K562 (cell line): ENCODE measurements around the gene GPR39. TPM values are rescaled to one million over a fixed set of nuclear protein-coding genes. Genes with fewer than 3 reads are reported as not detected.

Experiments
- ATAC-seq: fragments of 200-7000 bp; cut with Tn5 transposase; 3 replicates; pipeline ENCODE4 v1.9.1; 2020; ENCODE audit warnings: moderate library complexity
- BruUV-seq: library from RNA; stranded (reverse); fragments of 400-500 nt; replicated peaks from 2 replicates; lab custom pipeline; 2021; lab: Mats Ljungman, UMichigan
- CTCF ChIA-PET: fragments of 300-600 bp; formaldehyde crosslinking; extraction: SDS; loops from one replicate; lab custom pipeline; 2021; ENCODE audit warnings: low intra/inter-chr PET ratio; lab: Yijun Ruan, JAX
- POLR2A ChIA-PET: fragments of 300-600, 350-650 bp; sonication (Branson Sonifier 250); formaldehyde crosslinking; extraction: SDS; loops from one replicate; lab custom pipeline; 2021; ENCODE audit warnings: antibody characterized with exemption, inconsistent platforms; lab: Yijun Ruan, JAX
- DNase-seq, 4 experiments: peaks; one replicate each; pipeline versions ENCODE4 v3.0.0 to v3.0.0-alpha.2; 2011 to 2018; ENCODE audit warnings: low spot score in 3 of 4, mixed read lengths in 3 of 4; ENCODE audit errors: extremely low read depth in 1 of 4
- FAIRE-seq: peaks from 2 replicates; lab custom pipeline; 2011; peaks lifted over from hg19 to GRCh38; lab: Jason Lieb, UNC
- H2AFZ ChIP-seq: 2 replicates; pipeline ENCODE4 v1.6.0; 2011; ENCODE audit warnings: low read depth, low read length, control low read depth, inconsistent platforms
- H3K27ac ChIP-seq: fragments of 200-600 bp; 3 replicates; pipeline ENCODE4 v1.8.0; 2011; ENCODE audit warnings: low read depth, mild to moderate bottlenecking, control low read depth, inconsistent platforms, low read length, moderate library complexity, mixed read lengths; ENCODE audit errors: extremely low read depth
- H3K27me3 ChIP-seq, 2 experiments: fragments of 300-600 bp in 1 of 2; 2 replicates in 1 of 2; 3 replicates in 1 of 2; pipeline versions ENCODE4 v1.6.0 to v1.8.0; 2011; ENCODE audit warnings: inconsistent platforms in 2 of 2, low read length in 2 of 2, mild to moderate bottlenecking in 1 of 2, mixed read lengths in 1 of 2, moderate library complexity in 1 of 2; ENCODE audit not compliant: control insufficient read depth in 2 of 2, insufficient read depth in 2 of 2
- H3K36me3 ChIP-seq: fragments of 300-600 bp; 3 replicates; pipeline ENCODE4 v1.8.0; 2011; ENCODE audit warnings: mild to moderate bottlenecking, low read length, inconsistent platforms; ENCODE audit not compliant: control insufficient read depth, insufficient read depth
- H3K4me1 ChIP-seq, 2 experiments: fragments of 200-600 bp in 1 of 2; replicated peaks in 1 of 2; 2 replicates in 1 of 2; 3 replicates in 1 of 2; pipeline versions ENCODE4 v1.5.1 to v1.8.0; 2011; ENCODE audit warnings: inconsistent platforms in 2 of 2, low read length in 2 of 2, mild to moderate bottlenecking in 1 of 2, mixed read lengths in 1 of 2, moderate library complexity in 1 of 2; ENCODE audit not compliant: control insufficient read depth in 2 of 2, insufficient read depth in 2 of 2
- H3K4me2 ChIP-seq: 2 replicates; pipeline ENCODE4 v1.6.1; 2011; ENCODE audit warnings: low read length, control low read depth, inconsistent platforms, mixed read lengths; ENCODE audit not compliant: insufficient read depth
- H3K4me3 ChIP-seq: fragments of 200-600 bp; sonication (generic), shearing (Covaris generic); 2 replicates; pipeline ENCODE4 v1.5.1; 2016; ENCODE audit warnings: control low read depth, inconsistent platforms
- H3K79me2 ChIP-seq: fragments of 200-600 bp; 3 replicates; pipeline ENCODE4 v1.8.0; 2011; ENCODE audit warnings: low read length, inconsistent platforms; ENCODE audit not compliant: control insufficient read depth, insufficient read depth
- H3K9ac ChIP-seq, 2 experiments: 2 replicates each; pipeline versions ENCODE4 v1.6.0 to v1.6.1; 2011; ENCODE audit warnings: low read depth in 2 of 2, low read length in 2 of 2, control low read depth in 1 of 2, inconsistent platforms in 1 of 2, mild to moderate bottlenecking in 1 of 2, mixed read lengths in 1 of 2; ENCODE audit not compliant: insufficient read depth in 1 of 2
- H3K9me1 ChIP-seq: one replicate; pipeline ENCODE4 v1.6.0; 2011; ENCODE audit warnings: inconsistent platforms, mild to moderate bottlenecking, low read length, moderate library complexity; ENCODE audit not compliant: control insufficient read depth, insufficient read depth
- H3K9me3 ChIP-seq: replicated peaks from 2 replicates; pipeline ENCODE4 v1.5.1; 2011; ENCODE audit warnings: low read depth, low read length, inconsistent platforms; ENCODE audit not compliant: control insufficient read depth, insufficient read depth
- H4K20me1 ChIP-seq: replicated peaks from 2 replicates; pipeline ENCODE4 v1.6.1; 2011; ENCODE audit warnings: low read length, inconsistent platforms, mixed read lengths; ENCODE audit not compliant: control insufficient read depth, insufficient read depth
- ATF3 ChIP-seq, 2 experiments: fragments of 450-650 bp in 1 of 2; sonication (generic) in 1 of 2; formaldehyde crosslinking in 1 of 2; IDR thresholded peaks in 1 of 2; conservative IDR thresholded peaks in 1 of 2; 2 replicates each; pipeline versions ENCODE4 v1.6.1 to v1.8.1; 2016 to 2023; ENCODE audit warnings: mild to moderate bottlenecking in 2 of 2, moderate library complexity in 2 of 2, inconsistent platforms in 1 of 2, missing genetic modification reagents in 1 of 2
- BACH1 ChIP-seq: fragments of 200-800 bp; sonication (Bioruptor generic); IDR thresholded peaks from 2 replicates; pipeline ENCODE4 v1.6.1; 2016; ENCODE audit warnings: missing genetic modification characterization, missing compliant biosample characterization
- ELF4 ChIP-seq: fragments of 450-650 bp; formaldehyde crosslinking; IDR thresholded peaks from 2 replicates; pipeline ENCODE4 v1.4.0; 2022; ENCODE audit warnings: missing genetic modification characterization
- L3MBTL2 ChIP-seq: fragments of 450-650 bp; IDR thresholded peaks from 2 replicates; pipeline ENCODE4 v1.6.1; 2016; ENCODE audit warnings: mild to moderate bottlenecking, moderate library complexity
- ZBTB43 ChIP-seq: sonication (generic); formaldehyde crosslinking; IDR thresholded peaks from 2 replicates; pipeline ENCODE4 v1.8.0; 2023; ENCODE audit warnings: mild to moderate bottlenecking, missing genetic modification reagents
- WGBS: fragments of 100-300 bp; shearing (Covaris generic); methylation state at CpG from one replicate; pipeline ENCODE4 v1.1.6; 2016; ENCODE audit warnings: low coverage, mixed read lengths; ENCODE audit not compliant: insufficient coverage; ENCODE audit errors: missing lambda C conversion rate; 5-methylcytosine and 5-hydroxymethylcytosine counted together
- in situ Hi-C: fragments of 300-500 bp; cut with MboI; formaldehyde crosslinking; loops from 4 replicates; pipeline ENCODE4 v1.15.0; 2018; ENCODE audit warnings: inconsistent platforms, mixed read lengths
- intact Hi-C: fragments of 100-400 bp; cut with micrococcal nuclease; formaldehyde crosslinking; loops from 2 replicates; pipeline ENCODE4 v1.14.2; 2022
- polyA plus RNA-seq, 8 experiments: library from polyadenylated mRNA; depleted of rRNA in 4 of 8; stranded (reverse) in 5 of 8; unstranded in 3 of 8; fragments of >200 nt; fragmentation: Nextera tagmentation in 2 of 8; fragmentation: Illumina TruSeq in 1 of 8; extraction: Ambion mirVana in 2 of 8; extraction: Trizol in 1 of 8; gene quantifications; 2 replicates each; pipeline versions ENCODE4 v1.2.1 to v1.2.3, GENCODE V29; 2011 to 2014; ENCODE audit warnings: inconsistent platforms in 1 of 8, missing spikeins in 1 of 8
- total RNA-seq, 7 experiments: library from RNA; depleted of rRNA in 6 of 7; stranded (reverse); fragments of >200 nt in 6 of 7; fragmentation: Illumina TruSeq in 2 of 7; extraction: Trizol in 2 of 7; gene quantifications; 2 replicates each; pipeline versions ENCODE4 v1.2.1 to v1.2.3, GENCODE V29; 2011 to 2021; ENCODE audit warnings: low replicate concordance in 1 of 7
- TF ChIP-seq, protein P1 (sequence below): fragments of 450-650 bp; formaldehyde crosslinking; IDR thresholded peaks from 2 replicates; pipeline ENCODE4 v1.4.0; 2020; ENCODE audit warnings: mild to moderate bottlenecking, mixed read lengths
- TF ChIP-seq, protein P2 (sequence below): fragments of 250-450 bp; sonication (Bioruptor Pico); IDR thresholded peaks from 2 replicates; pipeline ENCODE4 v1.4.0; 2020; ENCODE audit warnings: mild to moderate bottlenecking, moderate library complexity

GPR39 gene
- total and polyA plus RNA-seq, 9 of the 15 experiments (the other 6 are each of a cell fraction or from before 2014, with no cell fraction given): 0.04 TPM; not detected in 8

GRCh38 chr2:132586101-132586511, 169.5 kb downstream of the GPR39 start:
- in situ Hi-C loops: no loop called here

More at GRCh38 chr2:132586101-132586511, 169.5 kb downstream of the GPR39 start:
- H3K36me3 ChIP-seq: no peaks in the 10 kb centered on the region
- no peak overlapping the region for H3K27ac ChIP-seq
- no TSS peak for BruUV-seq
- no peak overlapping the region for H3K4me3 ChIP-seq
- TF ChIP-seq L3MBTL2 (no peak), ZBTB43 (CRISPR knock-in tag) (no peak), ATF3 (IDR thresholded peaks at IDR 0.05) (no peak), ATF3 (CRISPR knock-in tag; conservative IDR thresholded peaks at IDR 0.05) (no peak), BACH1 (tag) (no peak), ELF4 (CRISPR knock-in tag) (no peak)
- TF ChIP-seq, protein P1, sequence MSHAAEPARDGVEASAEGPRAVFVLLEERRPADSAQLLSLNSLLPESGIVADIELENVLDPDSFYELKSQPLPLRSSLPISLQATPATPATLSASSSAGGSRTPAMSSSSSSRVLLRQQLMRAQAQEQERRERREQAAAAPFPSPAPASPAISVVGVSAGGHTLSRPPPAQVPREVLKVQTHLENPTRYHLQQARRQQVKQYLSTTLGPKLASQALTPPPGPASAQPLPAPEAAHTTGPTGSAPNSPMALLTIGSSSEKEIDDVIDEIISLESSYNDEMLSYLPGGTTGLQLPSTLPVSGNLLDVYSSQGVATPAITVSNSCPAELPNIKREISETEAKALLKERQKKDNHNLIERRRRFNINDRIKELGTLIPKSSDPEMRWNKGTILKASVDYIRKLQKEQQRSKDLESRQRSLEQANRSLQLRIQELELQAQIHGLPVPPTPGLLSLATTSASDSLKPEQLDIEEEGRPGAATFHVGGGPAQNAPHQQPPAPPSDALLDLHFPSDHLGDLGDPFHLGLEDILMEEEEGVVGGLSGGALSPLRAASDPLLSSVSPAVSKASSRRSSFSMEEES (CRISPR knock-in tag): no peak
- TF ChIP-seq, protein P2, sequence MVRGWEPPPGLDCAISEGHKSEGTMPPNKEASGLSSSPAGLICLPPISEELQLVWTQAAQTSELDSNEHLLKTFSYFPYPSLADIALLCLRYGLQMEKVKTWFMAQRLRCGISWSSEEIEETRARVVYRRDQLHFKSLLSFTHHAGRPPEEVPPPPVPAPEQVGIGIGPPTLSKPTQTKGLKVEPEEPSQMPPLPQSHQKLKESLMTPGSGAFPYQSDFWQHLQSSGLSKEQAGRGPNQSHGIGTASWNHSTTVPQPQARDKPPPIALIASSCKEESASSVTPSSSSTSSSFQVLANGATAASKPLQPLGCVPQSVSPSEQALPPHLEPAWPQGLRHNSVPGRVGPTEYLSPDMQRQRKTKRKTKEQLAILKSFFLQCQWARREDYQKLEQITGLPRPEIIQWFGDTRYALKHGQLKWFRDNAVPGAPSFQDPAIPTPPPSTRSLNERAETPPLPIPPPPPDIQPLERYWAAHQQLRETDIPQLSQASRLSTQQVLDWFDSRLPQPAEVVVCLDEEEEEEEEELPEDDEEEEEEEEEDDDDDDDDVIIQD: no peak
- H3K9ac ChIP-seq: no peak overlapping the region
- H3K4me2 ChIP-seq: no peak overlapping the region
- H4K20me1 ChIP-seq: no peaks in the 10 kb centered on the region
- no peaks in the 10 kb centered on the region for H3K9me1 ChIP-seq
- H3K4me1 ChIP-seq: no peaks in the 10 kb centered on the region
- DNase-seq (no peak), ATAC-seq (no peak), FAIRE-seq (no peak)
- ChIA-PET POLR2A (no interaction called here), CTCF (no interaction called here)
- H3K9me3 ChIP-seq: no peaks in the 10 kb centered on the region
- peaks cover 0 to 6% of the 10 kb centered on the region in 2 experiments; a peak in 3 of 5 replicates for H3K27me3 ChIP-seq
- H3K79me2 ChIP-seq: no peaks in the 10 kb centered on the region
- WGBS: 0% methylated on average over 14 of the region's 14 CpGs
- intact Hi-C loops: no loop called here
- H2AFZ ChIP-seq: no peak overlapping the region
